ENCODE results near the gene GALNT1. TPM values are rescaled to one million over a fixed set of nuclear protein-coding genes. Genes with fewer than 3 reads are reported as not detected.

Gene GALNT1
- total and polyA plus RNA-seq, 9 of the 15 experiments (the other 6 are each of a cell fraction or from before 2014, with no cell fraction given) = 14.4 to 54.1 (median 36.6) TPM

DNA sequence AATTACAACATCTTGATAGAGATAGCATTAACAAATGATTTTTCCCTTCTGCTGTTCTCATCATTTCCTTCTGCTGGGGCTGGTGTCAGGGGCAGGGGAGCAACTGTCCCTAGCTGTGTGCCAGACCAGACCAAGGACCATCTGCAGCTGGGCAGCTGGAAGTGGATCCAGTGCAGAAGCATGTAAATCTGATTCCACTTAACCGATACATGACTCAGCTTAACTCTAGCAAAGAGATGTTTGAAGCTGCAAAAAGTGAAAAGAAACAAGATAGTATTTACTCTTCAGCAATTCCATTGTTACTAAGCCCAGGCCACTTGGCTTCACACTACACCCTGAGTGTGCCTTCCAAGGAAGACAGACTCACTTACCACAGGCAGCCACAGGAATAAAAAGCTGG, 151.1 kb downstream of the GALNT1 start (continued):
- no peak for TF ChIP-seq ETV1 (tag; conservative IDR thresholded peaks at IDR 0.05; ENCODE audit: low read depth)
- TF ChIP-seq NCOA6 (IDR thresholded peaks at IDR 0.05) = no peak
- TF ChIP-seq FIP1L1 (IDR thresholded peaks at IDR 0.05; ENCODE audit: low read depth, low read length, poor library complexity, severe bottlenecking) = no peak
- TF ChIP-seq POLR3G (IDR thresholded peaks at IDR 0.05; ENCODE audit: extremely low read depth, insufficient read length, insufficient replicate concordance) = no peak
- TF ChIP-seq NFE2 (IDR thresholded peaks at IDR 0.05; ENCODE audit: low read depth) = peak; percentile 77
- no peak for TF ChIP-seq ZNF586 (CRISPR knock-in tag; conservative IDR thresholded peaks at IDR 0.05)
- TF ChIP-seq MAFF (IDR thresholded peaks at IDR 0.05; ENCODE audit: low read length) = peak; percentile 61

DNA sequence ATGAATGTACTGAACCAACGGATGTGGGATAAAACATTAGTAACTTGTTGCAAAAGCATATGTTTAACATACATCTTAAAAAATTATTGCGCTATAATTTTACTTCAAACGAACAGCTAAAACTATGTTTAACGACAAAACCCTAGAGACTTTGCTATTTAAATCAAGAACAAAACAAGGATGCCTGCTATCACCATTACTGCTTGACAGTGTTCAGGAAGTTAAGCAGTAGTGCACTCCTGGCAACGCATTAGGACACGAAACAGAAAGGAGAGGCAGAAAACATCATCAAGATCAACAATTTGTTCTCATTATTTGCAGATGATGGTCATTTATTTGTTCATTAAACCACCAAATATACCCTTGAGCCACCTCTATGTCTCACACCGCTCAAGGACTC, 151.9 kb downstream of the GALNT1 start:
- in situ Hi-C loops (cut with MboI) (no loop called here), intact Hi-C loops (cut with micrococcal nuclease) (no loop called here)
- Histone ChIP-seq H3K27ac (ENCODE audit: extremely low read depth, low read depth, low read length) (no peak overlapping the region), H3K4me1 (replicated peaks in 1 of 2; ENCODE audit: control insufficient read depth in 2 of 2, insufficient read depth in 2 of 2, low read length in 2 of 2) (peaks cover 7% of the 10 kb centered on the region in 2 experiments; a peak in 4 of 5 replicates), H3K9me3 (replicated peaks; ENCODE audit: control insufficient read depth, insufficient read depth, low read depth, low read length) (no peaks in the 10 kb centered on the region), H4K20me1 (replicated peaks; ENCODE audit: control insufficient read depth, insufficient read depth, low read length) (no peaks in the 10 kb centered on the region), H2AFZ (ENCODE audit: low read depth, low read length) (no peak overlapping the region), H3K79me2 (ENCODE audit: control insufficient read depth, insufficient read depth, low read length) (no peaks in the 10 kb centered on the region), H3K4me2 (ENCODE audit: insufficient read depth, low read length) (no peak overlapping the region), H3K27me3 (ENCODE audit: control insufficient read depth in 2 of 2, insufficient read depth in 2 of 2, low read length in 2 of 2) (no peaks in the 10 kb centered on the region), H3K9ac (ENCODE audit: insufficient read depth in 1 of 2, low read depth in 2 of 2, low read length in 2 of 2) (no peak overlapping the region), H3K36me3 (ENCODE audit: control insufficient read depth, insufficient read depth, low read length) (no peaks in the 10 kb centered on the region), H3K4me3 (no peak overlapping the region), H3K9me1 (ENCODE audit: control insufficient read depth, insufficient read depth, low read length) (no peaks in the 10 kb centered on the region)
- 41% methylated on average over 7 of the region's 7 CpGs for WGBS (ENCODE audit: insufficient coverage, low coverage, missing lambda C conversion rate)
- DNase-seq (ENCODE audit: extremely low read depth in 1 of 4, low spot score in 3 of 4) (no peak), ATAC-seq (no peak), FAIRE-seq (no peak)
- no TSS peak for BruUV-seq (replicated peaks)
- TF ChIP-seq NCOR1 (IDR thresholded peaks at IDR 0.05) = no peak
- TF ChIP-seq TBP (optimal IDR thresholded peaks at IDR 0.05; ENCODE audit: low read depth, low read length) = no peak
- TF ChIP-seq CAMTA2 (CRISPR knock-in tag; conservative IDR thresholded peaks at IDR 0.05) = no peak
- POLR2A ChIA-PET = no interaction called here
- CTCF ChIA-PET (ENCODE audit: low intra/inter-chr PET ratio) = no interaction called here

Measured in K562 (cell line).